ENCODE data around the gene PTK6. TPM values are rescaled to one million over a fixed set of nuclear protein-coding genes. Genes with fewer than 3 reads are reported as not detected.

Gene PTK6
- under 1 TPM in 1 of 2 experiments, not detected in 1; 0.34 TPM for total RNA-seq

GRCh38 chr20:63536997-63537524 lies at the start of gene PTK6:
Gene PTK6, minus strand, starts transcription at chr20:63537376. Its CDS starts 62 bp downstream, at chr20:63537314.
- no peaks in the 10 kb centered on the region for H3K27me3 Mint-ChIP-seq (ENCODE audit: low read depth)
- peak within 1 kb of the TSS; percentile 63 for H3K4me3 Mint-ChIP-seq

DNA sequence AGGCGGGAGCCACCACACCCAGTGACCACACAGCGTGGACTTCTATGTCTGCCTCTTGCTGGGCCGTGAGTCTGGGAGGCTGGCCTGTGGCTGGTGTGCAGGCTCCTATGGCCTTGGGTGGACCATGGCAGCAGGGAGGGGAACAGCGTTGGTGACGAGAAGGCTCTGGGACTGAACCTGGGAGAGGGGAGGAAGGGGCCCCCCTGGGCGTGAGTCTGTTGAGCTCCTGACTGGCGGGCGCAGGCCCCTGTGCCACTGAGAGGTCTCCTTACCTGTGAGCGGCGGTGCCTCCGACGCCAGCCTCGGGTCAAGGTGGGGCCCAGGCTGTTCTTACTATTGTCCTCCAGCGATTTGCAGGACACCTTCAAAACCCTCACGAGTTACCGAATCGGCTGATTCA lies 49.6 kb upstream of the PTK6 start:
- peaks cover 12% of the 10 kb centered on the region for H3K27me3 Mint-ChIP-seq (ENCODE audit: low read depth)
- POLR2A ChIA-PET = interaction anchor here (0.6 kb wide), 1 partner anchor 977 kb away, joined by 3 read pairs; no protein-coding TSS in a partner anchor
- ATAC-seq (no peak), DNase-seq (no peak)
- CTCF ChIA-PET = no interaction called here
- no peak overlapping the region for H3K27ac Mint-ChIP-seq
- peaks cover 17% of the 10 kb centered on the region for H3K36me3 Mint-ChIP-seq (ENCODE audit: low read depth)
- no peak overlapping the region for H3K4me3 Mint-ChIP-seq
- H3K9me3 Mint-ChIP-seq (ENCODE audit: insufficient read depth) = no peaks in the 10 kb centered on the region
- peaks cover 4% of the 10 kb centered on the region for H3K4me1 Mint-ChIP-seq (ENCODE audit: low read depth)

More at GRCh38 chr20:63536997-63537524, at the start of gene PTK6:
- ATAC-seq = peak; percentile 15
- CTCF ChIA-PET = interaction anchor here (0.6 to 3.2 kb wide), 37 partner anchors 8 to 549 kb away, joined by 3 to 39 read pairs (median 4); partner anchors contain the start of genes C20orf204, GMEB2, HELZ2 and LIME1
- Mint-ChIP-seq H3K36me3 (ENCODE audit: low read depth) (no peaks in the 10 kb centered on the region), H3K4me1 (ENCODE audit: low read depth) (peaks cover 19% of the 10 kb centered on the region), H3K27ac (peak within 1 kb of the TSS; percentile 84), H3K9me3 (ENCODE audit: insufficient read depth) (no peaks in the 10 kb centered on the region)
- POLR2A ChIA-PET = interaction anchor here (0.6 to 3.4 kb wide), 11 partner anchors 14 to 718 kb away, joined by 3 to 22 read pairs (median 3); partner anchors contain the start of genes PPDPF, TPD52L2 and UCKL1
- no peak for DNase-seq

DNA sequence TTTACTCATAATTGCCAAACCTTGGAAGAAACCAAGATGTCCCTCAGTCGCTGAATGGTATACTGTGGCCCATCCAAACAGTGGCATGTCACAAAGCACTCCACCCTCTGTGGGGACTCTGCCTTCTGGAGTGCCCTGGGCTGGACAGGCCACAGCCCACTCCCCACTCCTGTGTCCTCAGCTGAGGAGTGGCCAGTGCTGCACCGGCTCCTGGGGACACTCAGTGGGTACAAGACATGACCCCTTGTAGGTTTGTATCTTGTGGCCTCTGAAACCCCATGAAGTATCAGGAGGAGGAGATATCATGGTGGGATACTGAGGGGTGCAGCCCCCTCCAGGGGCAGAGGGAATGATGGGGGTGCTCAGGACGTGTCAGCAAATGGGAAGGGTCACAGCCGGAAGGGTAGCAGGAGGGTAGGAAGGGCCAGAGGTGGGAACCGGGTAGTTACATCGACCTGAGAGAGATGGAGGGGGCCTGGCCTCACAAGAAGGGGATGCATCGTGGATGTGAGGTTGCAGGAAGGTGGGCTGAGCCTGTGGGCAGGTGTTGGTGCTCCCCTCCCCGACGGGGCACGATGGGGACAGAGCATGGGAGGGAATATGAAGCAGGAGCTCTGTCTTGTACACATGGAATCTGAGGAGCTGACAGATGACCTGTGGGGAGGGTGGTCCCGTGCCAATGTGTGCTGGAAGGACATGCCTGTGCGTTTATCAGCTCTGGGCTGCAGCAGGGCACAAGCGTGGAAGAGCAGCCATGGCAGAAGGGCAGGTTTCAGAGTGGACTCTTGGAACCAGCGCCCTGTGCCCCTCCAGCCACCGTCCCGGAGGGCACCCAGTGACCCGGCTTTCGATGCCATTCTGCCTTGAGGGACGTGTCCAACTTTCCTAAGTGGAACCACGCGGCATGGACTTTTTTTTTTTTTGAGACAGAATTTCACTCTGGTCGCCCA lies 48.7 kb upstream of the PTK6 start:
- CTCF ChIA-PET = no interaction called here
- Mint-ChIP-seq H3K4me3 (no peak overlapping the region), H3K27ac (no peak overlapping the region), H3K9me3 (ENCODE audit: insufficient read depth) (no peaks in the 10 kb centered on the region), H3K4me1 (ENCODE audit: low read depth) (peaks cover 4% of the 10 kb centered on the region), H3K27me3 (ENCODE audit: low read depth) (peaks cover 14% of the 10 kb centered on the region), H3K36me3 (ENCODE audit: low read depth) (peaks cover 13% of the 10 kb centered on the region)
- DNase-seq (no peak), ATAC-seq (no peak)
- POLR2A ChIA-PET = no interaction called here

DNA sequence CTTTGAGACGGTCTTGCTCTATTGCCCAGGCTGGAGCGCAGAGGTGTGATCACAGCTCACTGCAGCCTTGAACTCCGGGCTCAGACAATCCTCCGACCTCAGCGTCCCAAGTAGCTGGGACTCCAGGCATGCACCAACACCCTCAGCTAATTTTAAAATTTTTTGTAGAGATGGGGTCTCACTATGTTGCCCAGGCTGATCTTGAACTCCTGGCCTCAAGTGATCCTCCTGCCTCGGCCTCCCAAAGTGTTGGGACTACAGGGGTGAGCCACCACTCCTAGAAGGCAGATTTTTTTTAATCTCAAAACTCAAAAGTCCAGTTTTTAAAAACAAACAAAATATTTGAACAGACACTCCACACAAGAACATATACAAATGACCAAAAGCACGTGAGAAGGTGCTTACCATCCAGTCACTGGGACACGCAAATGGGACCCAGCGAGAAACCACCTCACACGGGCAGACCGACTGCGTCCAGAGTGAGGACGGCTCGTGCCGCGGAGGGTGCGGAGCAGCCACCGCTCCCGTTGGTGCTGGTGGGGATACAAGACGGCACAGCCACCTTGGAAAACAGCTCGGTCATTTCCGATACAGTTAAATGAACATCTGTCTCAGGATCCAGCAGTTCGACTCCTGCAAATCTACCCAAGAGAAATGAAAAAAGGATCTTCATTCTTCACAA lies 45.3 kb upstream of the PTK6 start:
- Mint-ChIP-seq H3K27me3 (ENCODE audit: low read depth) (peaks cover 34% of the 10 kb centered on the region), H3K27ac (no peak overlapping the region), H3K4me1 (ENCODE audit: low read depth) (no peaks in the 10 kb centered on the region), H3K4me3 (no peak overlapping the region), H3K9me3 (ENCODE audit: insufficient read depth) (no peaks in the 10 kb centered on the region), H3K36me3 (ENCODE audit: low read depth) (no peaks in the 10 kb centered on the region)
- ATAC-seq (no peak), DNase-seq (no peak)
- POLR2A ChIA-PET = no interaction called here
- CTCF ChIA-PET = interaction anchor here (0.8 to 2.2 kb wide), 2 partner anchors 59 to 187 kb away, joined by 3 to 8 read pairs; no protein-coding TSS in a partner anchor

GRCh38 chr20:63580796-63581461 lies 43.8 kb upstream of the PTK6 start:
- DNase-seq = peak; percentile 77
- Mint-ChIP-seq H3K4me1 (ENCODE audit: low read depth) (no peaks in the 10 kb centered on the region), H3K27me3 (ENCODE audit: low read depth) (peaks cover 39% of the 10 kb centered on the region), H3K36me3 (ENCODE audit: low read depth) (no peaks in the 10 kb centered on the region), H3K9me3 (ENCODE audit: insufficient read depth) (no peaks in the 10 kb centered on the region), H3K4me3 (no peak overlapping the region), H3K27ac (no peak overlapping the region)
- POLR2A ChIA-PET = interaction anchor here (0.7 kb wide), 1 partner anchor 315 kb away, joined by 3 read pairs; no protein-coding TSS in a partner anchor
- peak; percentile 88 for ATAC-seq
- CTCF ChIA-PET = interaction anchor here (2.2 kb wide), 1 partner anchor 60 kb away, joined by 8 read pairs; no protein-coding TSS in a partner anchor

GRCh38 chr20:63579017-63579694 lies 42.0 kb upstream of the PTK6 start:
- ATAC-seq = no peak
- H3K36me3 Mint-ChIP-seq (ENCODE audit: low read depth) = no peaks in the 10 kb centered on the region
- peaks cover 39% of the 10 kb centered on the region for H3K27me3 Mint-ChIP-seq (ENCODE audit: low read depth)
- ChIA-PET POLR2A (no interaction called here), CTCF (interaction anchor here (1.1 kb wide), 1 partner anchor 63 kb away, joined by 4 read pairs; no protein-coding TSS in a partner anchor)
- H3K4me3 Mint-ChIP-seq = no peak overlapping the region
- H3K27ac Mint-ChIP-seq = no peak overlapping the region
- H3K9me3 Mint-ChIP-seq (ENCODE audit: insufficient read depth) = no peaks in the 10 kb centered on the region
- no peak for DNase-seq
- H3K4me1 Mint-ChIP-seq (ENCODE audit: low read depth) = peaks cover 1% of the 10 kb centered on the region

DNA sequence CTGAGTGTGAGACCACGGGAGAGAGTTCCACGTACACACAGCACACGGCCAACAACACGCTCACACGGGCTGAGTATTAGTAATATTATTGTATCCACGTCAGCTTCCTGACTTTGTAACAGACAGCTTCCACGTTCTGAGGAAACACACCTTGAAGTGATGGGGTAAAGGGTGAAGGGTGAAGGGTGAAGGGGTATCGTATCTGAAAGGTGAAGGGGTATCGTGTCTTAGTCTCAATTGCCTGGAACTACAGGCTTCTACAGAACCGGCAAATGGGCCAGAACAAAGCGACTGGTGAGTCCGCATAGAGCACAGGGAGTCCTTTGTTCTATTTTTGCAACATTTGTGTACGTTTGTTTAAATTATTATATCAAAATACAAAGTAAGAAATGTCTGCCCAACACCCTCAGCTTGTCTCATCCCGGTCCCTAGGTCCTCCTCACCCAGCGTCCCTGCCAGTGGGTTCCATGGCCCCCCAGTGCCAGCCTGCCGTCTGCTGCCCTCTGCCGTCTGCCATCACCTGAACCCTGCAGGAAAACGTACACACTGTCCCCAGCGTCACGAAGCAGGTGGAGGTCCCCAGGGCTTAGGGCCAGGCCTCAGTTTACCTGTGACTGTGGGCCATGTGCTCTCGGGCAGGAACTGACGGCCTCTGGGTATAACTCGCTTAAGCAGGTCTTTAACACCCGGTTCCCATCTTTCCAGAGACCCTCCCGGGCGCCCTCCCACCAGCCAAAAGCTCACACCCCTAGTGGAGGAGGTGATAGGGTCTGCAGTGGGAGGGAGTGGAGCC lies 41.2 kb upstream of the PTK6 start:
- CTCF ChIA-PET = interaction anchor here (1.0 kb wide), 1 partner anchor 39 kb away, joined by 4 read pairs; no protein-coding TSS in a partner anchor
- Mint-ChIP-seq H3K4me3 (no peak overlapping the region), H3K27ac (no peak overlapping the region), H3K36me3 (ENCODE audit: low read depth) (no peaks in the 10 kb centered on the region), H3K4me1 (ENCODE audit: low read depth) (peaks cover 1% of the 10 kb centered on the region), H3K9me3 (ENCODE audit: insufficient read depth) (no peaks in the 10 kb centered on the region), H3K27me3 (ENCODE audit: low read depth) (peaks cover 39% of the 10 kb centered on the region)
- no peak for DNase-seq
- ATAC-seq = no peak
- POLR2A ChIA-PET = no interaction called here

DNA sequence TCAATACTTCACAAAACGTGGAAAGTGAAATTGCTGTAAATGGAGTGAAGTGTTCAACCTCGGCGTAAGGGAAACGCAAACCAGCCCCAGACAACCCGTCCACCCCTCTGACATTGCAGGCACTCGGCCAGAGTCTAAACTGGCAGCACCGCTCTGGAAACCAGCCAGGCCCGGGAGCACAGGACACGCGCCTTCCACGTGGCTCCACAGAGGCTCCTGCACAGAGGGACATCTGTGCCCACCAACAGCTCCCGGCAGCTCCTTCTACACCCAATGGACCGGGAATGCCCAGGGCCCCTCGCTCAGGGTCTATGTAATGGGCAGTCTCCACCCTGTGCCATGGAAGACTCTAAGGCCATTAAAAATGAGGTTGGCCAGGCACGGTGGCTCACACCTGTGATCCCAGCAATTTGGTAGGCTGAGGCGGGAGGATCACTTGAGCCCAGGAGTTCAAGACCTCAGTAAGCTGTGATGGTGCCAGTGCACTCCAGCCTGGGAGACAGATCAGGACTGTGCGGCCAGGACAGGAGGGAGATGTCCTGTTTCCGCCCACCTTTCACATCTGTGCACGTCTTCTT lies 40.2 kb upstream of the PTK6 start:
- Mint-ChIP-seq H3K36me3 (ENCODE audit: low read depth) (no peaks in the 10 kb centered on the region), H3K4me3 (no peak overlapping the region), H3K27ac (no peak overlapping the region), H3K27me3 (ENCODE audit: low read depth) (peaks cover 31% of the 10 kb centered on the region), H3K4me1 (ENCODE audit: low read depth) (peaks cover 1% of the 10 kb centered on the region), H3K9me3 (ENCODE audit: insufficient read depth) (no peaks in the 10 kb centered on the region)
- ATAC-seq = no peak
- no peak for DNase-seq
- POLR2A ChIA-PET = no interaction called here
- CTCF ChIA-PET = interaction anchor here (1.0 kb wide), 1 partner anchor 38 kb away, joined by 4 read pairs; no protein-coding TSS in a partner anchor

GRCh38 chr20:63576311-63576710 lies 39.1 kb upstream of the PTK6 start:
- DNase-seq (no peak), ATAC-seq (no peak)
- H3K4me1 Mint-ChIP-seq (ENCODE audit: low read depth) = peaks cover 1% of the 10 kb centered on the region
- ChIA-PET POLR2A (no interaction called here), CTCF (no interaction called here)
- no peak overlapping the region for H3K27ac Mint-ChIP-seq
- H3K4me3 Mint-ChIP-seq = no peak overlapping the region
- H3K27me3 Mint-ChIP-seq (ENCODE audit: low read depth) = peaks cover 29% of the 10 kb centered on the region
- H3K36me3 Mint-ChIP-seq (ENCODE audit: low read depth) = no peaks in the 10 kb centered on the region
- no peaks in the 10 kb centered on the region for H3K9me3 Mint-ChIP-seq (ENCODE audit: insufficient read depth)

All from activated CD8-positive, alpha-beta T cell treated with anti-CD3 and anti-CD28 coated beads, Interleukin-2, amount 10 ng/mL, durations not matched to agents 7 days and 5 days (primary cell).